NB4 (cell line): Measurements from ENCODE around the gene PTGFRN.
"Not testable (repeated sequence)": the region's sequence is repeated elsewhere in the genome, so short reads cannot be mapped to it uniquely, and the experiment has no call there.

ENCODE experiments used
- DNase-seq: peaks from one replicate; pipeline ENCODE4 v3.0.0; 2010; ENCODE audit warnings: low read depth
- H3K4me3 ChIP-seq: one replicate; pipeline ENCODE4 v1.5.1; 2011; ENCODE audit warnings: mild to moderate bottlenecking, low read depth, low read length, moderate library complexity
- MYC ChIP-seq: IDR thresholded peaks from 2 replicates; pipeline ENCODE4 v1.6.1; 2011; ENCODE audit warnings: low read depth, low read length
- POLR2A ChIP-seq: IDR thresholded peaks from 2 replicates; pipeline ENCODE4 v1.6.1; 2011; ENCODE audit warnings: mild to moderate bottlenecking; ENCODE audit not compliant: insufficient read length; ENCODE audit errors: extremely low read depth
- TF ChIP-seq, protein P1 (sequence below): IDR thresholded peaks from one replicate; pipeline ENCODE4 v1.5.1; 2012; ENCODE audit warnings: low read depth, low read length
- TF ChIP-seq, protein P2 (sequence below): IDR thresholded peaks from 2 replicates; pipeline ENCODE4 v1.6.1; 2011; ENCODE audit warnings: low read depth, low read length

PTGFRN gene

DNA sequence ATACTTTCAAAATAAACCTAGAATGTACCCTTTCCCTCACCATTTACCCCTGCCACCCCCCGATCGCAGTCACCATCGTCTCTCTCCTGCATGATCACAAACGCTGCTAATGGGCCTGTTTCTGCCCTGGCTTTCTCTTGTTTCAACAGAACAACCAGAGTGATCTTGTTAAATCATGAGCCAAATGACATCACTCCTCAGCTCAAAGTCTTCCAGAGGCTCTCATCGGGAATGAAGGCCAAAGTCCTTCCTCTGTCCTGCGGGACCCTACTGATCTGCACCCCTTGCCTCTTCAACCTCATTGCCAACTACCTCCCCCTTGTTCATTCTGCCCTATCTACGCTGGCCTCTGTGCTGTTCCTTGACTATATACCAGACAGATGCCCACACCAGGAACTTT, 39.4 kb upstream of the PTGFRN start:
- H3K4me3 ChIP-seq: no peak overlapping the region
- DNase-seq: no peak
- no peak for TF ChIP-seq MYC

DNA sequence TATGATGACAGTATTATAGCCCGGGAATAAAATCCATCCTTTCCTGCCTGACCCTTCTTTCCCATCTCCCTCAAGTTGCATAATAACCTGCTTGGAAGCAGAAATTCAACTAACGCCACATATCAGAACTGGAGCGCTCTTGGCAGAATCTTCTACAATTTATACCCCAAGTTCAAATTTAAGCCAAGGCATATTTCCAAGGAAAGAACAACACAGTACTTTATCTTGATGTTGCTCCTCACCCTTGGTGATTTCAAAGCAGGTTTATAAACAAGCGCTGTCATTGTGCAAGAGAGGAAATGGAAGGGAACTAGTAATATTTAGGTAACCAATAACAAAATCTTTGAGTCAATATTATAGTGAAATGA, 38.0 kb upstream of the PTGFRN start:
- DNase-seq: no peak
- H3K4me3 ChIP-seq: no peak overlapping the region
- TF ChIP-seq POLR2A (no peak), MYC (no peak)
- TF ChIP-seq, protein P1, sequence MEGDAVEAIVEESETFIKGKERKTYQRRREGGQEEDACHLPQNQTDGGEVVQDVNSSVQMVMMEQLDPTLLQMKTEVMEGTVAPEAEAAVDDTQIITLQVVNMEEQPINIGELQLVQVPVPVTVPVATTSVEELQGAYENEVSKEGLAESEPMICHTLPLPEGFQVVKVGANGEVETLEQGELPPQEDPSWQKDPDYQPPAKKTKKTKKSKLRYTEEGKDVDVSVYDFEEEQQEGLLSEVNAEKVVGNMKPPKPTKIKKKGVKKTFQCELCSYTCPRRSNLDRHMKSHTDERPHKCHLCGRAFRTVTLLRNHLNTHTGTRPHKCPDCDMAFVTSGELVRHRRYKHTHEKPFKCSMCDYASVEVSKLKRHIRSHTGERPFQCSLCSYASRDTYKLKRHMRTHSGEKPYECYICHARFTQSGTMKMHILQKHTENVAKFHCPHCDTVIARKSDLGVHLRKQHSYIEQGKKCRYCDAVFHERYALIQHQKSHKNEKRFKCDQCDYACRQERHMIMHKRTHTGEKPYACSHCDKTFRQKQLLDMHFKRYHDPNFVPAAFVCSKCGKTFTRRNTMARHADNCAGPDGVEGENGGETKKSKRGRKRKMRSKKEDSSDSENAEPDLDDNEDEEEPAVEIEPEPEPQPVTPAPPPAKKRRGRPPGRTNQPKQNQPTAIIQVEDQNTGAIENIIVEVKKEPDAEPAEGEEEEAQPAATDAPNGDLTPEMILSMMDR: no peak
- TF ChIP-seq, protein P2, sequence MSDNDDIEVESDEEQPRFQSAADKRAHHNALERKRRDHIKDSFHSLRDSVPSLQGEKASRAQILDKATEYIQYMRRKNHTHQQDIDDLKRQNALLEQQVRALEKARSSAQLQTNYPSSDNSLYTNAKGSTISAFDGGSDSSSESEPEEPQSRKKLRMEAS: no peak

DNA sequence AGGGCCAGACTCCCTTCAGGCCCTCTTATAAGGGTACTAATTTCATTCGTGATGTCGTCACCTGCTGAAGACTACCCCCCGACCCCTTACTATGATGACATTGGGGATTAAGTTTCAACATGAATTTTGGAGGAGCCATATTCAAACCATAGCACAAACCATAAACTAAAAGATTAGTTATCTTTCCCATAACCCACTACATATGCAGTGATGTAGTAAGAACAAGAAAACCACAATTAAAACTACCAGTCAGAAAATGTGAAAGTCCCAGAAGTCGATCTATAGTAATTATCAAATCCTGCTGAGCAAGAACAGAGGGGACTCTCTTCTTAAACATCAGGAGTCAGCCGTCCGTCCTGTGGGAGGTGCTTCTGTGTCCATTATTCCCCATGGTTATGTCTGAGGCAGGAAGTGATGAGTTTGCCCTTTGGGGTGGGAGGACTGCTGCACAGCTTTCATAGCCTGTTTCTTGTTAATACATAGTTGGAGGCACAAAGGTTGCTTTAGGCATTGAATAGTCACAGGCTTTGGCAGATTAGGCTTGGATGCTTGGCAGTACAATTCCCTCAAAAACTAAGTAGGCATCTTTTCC, 35.9 kb upstream of the PTGFRN start:
- TF ChIP-seq, protein P1: no peak
- TF ChIP-seq, protein P2: no peak
- TF ChIP-seq MYC: no peak
- TF ChIP-seq POLR2A: no peak
- H3K4me3 ChIP-seq: no peak overlapping the region

DNA sequence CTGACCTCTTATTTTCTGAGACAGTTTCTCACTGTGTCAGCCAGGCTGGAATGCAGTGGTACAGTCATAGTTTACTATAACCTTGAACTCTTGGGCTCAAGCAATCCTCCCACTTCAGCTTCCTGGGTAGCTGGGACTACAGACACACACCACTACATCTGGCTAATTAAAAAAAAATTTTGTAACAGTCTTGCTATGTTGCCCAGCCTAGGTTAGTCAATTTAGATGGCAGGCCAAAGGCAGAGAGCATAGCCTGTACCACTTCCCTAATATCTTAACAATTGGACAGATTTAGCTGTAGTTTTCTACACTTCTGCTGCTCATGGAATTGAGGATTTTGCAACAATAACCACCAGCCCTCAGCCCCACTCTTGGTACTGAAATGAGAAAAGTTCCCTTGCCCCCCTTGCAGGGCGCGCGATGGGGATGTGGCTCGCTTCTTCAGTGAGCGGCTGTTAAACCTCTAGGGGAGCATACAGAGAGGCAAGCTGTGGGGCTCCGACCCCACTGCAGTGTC, 34.9 kb upstream of the PTGFRN start:
- DNase-seq: peak; percentile 21
- TF ChIP-seq, protein P1: no peak
- TF ChIP-seq POLR2A (no peak), MYC (no peak)
- TF ChIP-seq, protein P2: no peak
- H3K4me3 ChIP-seq: no peak overlapping the region

More for the DNA sequence above, 35.9 kb upstream of the PTGFRN start:
- no peak for DNase-seq

DNA sequence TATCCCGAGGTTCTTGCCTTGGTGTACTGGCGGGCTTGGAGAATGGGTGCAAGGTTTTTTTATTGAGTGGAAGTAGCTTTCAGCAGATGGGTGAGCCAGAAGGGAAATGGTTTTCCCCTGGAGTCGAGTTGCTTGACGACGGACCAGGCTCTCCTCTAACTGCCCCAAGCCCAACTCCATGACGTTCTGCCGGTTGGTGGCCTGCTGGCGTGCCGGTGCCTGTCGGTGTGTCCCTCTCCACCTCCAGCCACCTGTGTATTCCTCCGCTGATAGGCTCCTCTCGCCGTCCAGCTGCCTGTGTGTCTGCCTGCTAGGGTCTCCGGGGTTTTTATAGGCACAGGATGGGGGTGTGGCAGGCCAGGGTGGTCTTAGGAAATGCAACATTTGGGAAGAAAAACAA, 34.3 kb upstream of the PTGFRN start:
- TF ChIP-seq, protein P1: no peak
- TF ChIP-seq POLR2A: no peak
- no peak for TF ChIP-seq MYC
- TF ChIP-seq, protein P2: no peak
- H3K4me3 ChIP-seq: no peak overlapping the region
- DNase-seq: no peak

DNA sequence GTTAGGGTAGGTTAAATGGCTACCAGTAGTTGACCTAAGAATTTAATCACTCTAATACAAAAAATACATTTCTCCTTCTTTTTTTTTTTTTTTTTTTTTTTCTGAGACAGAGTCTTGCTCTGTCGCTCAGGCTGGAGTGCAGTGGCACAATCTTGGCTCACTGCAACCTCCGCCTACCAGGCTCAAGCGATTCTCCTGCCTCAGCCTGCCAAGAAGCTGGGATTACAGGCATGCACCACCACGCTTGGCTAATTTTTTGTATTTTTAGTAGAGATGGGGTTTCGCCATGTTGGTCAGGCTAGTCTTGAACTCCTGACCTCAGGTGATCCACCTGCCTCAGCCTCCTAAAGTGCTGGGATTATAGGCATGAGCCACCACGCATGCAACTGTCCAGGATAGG, 33.8 kb upstream of the PTGFRN start:
- not testable (repeated sequence) for H3K4me3 ChIP-seq, DNase-seq

DNA sequence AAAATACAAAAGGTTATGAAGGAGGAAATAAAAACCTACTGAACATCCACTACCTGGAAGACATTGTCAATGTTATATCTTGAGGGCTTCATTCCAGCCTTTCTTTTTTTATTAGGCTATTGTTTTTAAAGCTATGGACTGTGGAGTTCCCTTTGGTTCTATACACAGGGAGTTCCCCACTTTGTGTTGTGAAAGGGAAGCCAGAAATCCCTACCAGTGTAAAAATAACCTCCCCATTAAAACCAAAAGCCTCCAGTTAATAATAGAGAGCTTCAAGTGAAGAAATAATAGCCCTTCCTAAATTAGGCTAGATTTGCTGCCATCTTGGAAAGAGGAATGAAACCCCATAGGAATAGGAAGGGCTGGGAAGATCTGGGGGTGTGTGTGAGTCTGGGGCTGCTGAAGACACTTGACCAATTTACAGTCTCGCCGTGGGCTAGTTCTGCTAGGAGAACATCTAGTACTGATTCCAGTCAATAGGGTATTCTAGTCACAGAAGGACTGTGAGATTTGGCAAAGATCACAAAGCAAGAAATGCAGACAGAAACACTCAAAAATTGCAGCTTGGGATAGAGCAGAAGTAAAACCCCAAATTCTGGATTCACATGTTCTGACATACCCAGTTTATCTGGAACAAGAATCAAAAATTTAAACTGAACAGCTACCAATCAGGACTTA, 32.4 kb upstream of the PTGFRN start:
- H3K4me3 ChIP-seq: no peak overlapping the region
- DNase-seq: no peak
- TF ChIP-seq, protein P2: no peak
- TF ChIP-seq MYC (no peak), POLR2A (no peak)
- TF ChIP-seq, protein P1: no peak
